Keratinocyte (primary cell): ENCODE data around the gene KMT2B.

Source experiments
- CTCF ChIP-seq, 3 experiments: IDR thresholded peaks in 1 of 3; conservative IDR thresholded peaks in 1 of 3; optimal IDR thresholded peaks in 1 of 3; 2 replicates in 2 of 3; 3 replicates in 1 of 3; pipeline versions ENCODE3 to v1.5.1; 2011; ENCODE audit warnings: low read length in 3 of 3, mild to moderate bottlenecking in 3 of 3, moderate library complexity in 2 of 3, control low read depth in 1 of 3, inconsistent platforms in 1 of 3; ENCODE audit not compliant: insufficient read depth in 2 of 3; ENCODE audit errors: extremely low read depth in 1 of 3
- EZH2 ChIP-seq: IDR thresholded peaks from one replicate; pipeline ENCODE4 v1.6.1; 2012; ENCODE audit warnings: inconsistent platforms, mild to moderate bottlenecking, low read length, moderate library complexity

GRCh38 chr19:35712567-35713505, 5.0 kb upstream of the KMT2B start:
- no peak for TF ChIP-seq EZH2
- TF ChIP-seq CTCF (optimal IDR thresholded peaks at IDR 0.05 in 1 of 3, IDR thresholded peaks at IDR 0.05 in 1 of 3, conservative IDR thresholded peaks at IDR 0.05 in 1 of 3; ENCODE audit: extremely low read depth in 1 of 3, insufficient read depth in 2 of 3, low read length in 3 of 3) = no peak
